Stimulated activated CD8-positive, alpha-beta memory T cell treated with anti-CD3 and anti-CD28 coated beads, Interleukin-7, amount 100 ng/mL, for 1 hour (primary cell): ENCODE data around the gene FBXL14.

Source experiments
- DNase-seq, 2 donors: peaks; one replicate each; pipeline ENCODE4 v3.0.0-alpha.2; 2020; ENCODE audit warnings: low read depth in 2 of 2

The FBXL14 gene

DNA sequence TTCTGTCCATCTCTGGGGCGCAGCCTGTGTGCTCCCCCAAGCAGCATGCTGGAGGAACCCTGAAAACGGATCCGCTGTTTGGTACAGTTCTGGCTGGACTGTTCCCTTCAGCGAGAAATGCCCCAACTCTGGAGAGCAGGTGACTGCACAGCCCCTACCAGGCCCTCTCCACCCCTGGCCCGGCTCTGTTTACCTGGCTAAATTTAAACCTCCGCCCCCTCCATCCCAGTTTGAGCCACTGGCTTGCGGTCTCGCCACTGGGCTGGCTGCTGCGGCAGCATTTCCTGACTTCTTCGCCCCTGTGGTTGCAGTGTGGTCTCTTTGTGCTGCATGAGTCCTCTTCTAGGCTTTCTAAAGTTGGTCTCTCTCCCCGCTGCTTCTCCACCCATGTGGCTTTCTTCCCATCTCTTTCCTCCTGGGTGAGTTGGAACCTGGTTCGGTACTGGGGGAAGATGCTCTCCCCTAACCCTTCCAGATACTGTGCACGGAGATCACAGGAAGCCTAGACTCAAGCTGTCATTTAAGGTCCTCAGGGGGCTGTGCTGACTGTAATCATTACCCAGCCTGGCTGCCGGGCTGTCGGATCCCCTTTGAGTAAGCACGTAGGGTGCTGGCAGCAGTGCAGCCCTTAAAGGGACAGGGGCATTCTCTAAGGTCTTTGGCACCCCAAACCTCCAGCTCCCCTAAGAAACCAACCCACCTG, 60.6 kb downstream of the FBXL14 start:
- no peak for DNase-seq

DNA sequence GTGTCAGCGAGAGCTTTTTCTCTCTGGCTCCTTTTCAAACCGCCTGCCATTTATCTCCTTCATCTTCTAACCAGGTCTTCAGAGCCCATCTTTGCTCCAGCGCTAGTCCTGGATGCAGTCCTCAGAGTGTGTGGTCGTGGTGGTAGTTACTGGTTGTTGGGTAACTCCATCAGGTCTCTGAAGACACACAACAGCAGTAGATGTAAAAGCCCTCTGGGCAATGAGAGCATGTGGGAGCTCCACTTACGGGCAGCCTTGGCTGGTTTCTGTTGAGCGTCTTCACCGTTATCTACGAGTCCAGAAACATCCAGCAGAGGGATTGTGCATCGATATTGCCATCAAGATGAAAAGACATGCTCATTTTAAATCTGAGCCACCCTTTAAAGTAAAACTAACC, 61.2 kb downstream of the FBXL14 start:
- no peak for DNase-seq

- DNase-seq, result no peak
Observed at GRCh38 chr12:1532375-1533165, 61.8 kb downstream of the FBXL14 start.

GRCh38 chr12:1531654-1532374, 62.6 kb downstream of the FBXL14 start:
- no peak for DNase-seq

- no peak for DNase-seq
Observed at GRCh38 chr12:1531153-1531653, 63.2 kb downstream of the FBXL14 start.

GRCh38 chr12:1530592-1531152, 63.7 kb downstream of the FBXL14 start:
- DNase-seq, result no peak

- no peak for DNase-seq
Observed at GRCh38 chr12:1529862-1530591, 64.4 kb downstream of the FBXL14 start.

- DNase-seq, result no peak
Observed at GRCh38 chr12:1529228-1529861, 65.0 kb downstream of the FBXL14 start.

DNA sequence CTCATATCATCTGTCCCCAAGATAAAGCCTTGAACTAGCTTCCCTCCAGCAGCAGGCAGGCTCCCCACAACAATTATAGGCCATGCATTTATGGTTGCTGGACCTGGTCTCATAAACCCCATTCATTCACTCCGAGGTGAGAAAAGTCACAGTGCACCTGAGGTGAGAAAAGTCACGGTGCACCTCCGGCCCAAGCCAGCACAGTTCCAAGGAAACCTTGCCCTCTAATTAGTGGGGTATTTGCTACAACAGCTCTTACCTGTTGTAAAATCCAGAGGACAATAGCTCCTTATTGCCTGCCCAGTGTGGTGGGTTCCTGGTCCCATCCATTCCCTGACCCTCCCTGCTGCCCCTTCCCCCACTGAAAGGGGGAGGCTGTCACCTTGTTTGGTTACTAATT, 65.6 kb downstream of the FBXL14 start:
- no peak for DNase-seq

DNA sequence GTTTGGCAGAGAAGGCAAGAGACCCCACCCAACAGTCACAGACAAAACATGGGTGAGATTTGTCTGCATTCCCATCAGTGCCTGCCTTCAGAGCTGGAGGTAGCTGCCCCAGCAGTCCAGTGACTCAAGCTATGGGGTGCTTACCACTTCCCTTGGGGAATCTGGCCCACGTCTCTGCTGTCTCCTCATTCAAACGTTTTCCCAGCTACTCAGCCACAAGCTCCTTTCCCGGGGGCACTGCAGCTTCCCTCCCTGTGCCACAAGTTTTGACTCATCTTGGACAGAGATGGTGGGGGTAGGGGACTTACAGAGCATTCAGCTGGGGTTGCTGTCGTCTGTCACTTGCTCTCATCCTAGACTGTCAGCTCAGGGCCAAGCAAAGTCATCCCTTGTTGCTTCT, 66.6 kb downstream of the FBXL14 start:
- no peak for DNase-seq

- no peak for DNase-seq
Observed at GRCh38 chr12:1525858-1526257, 68.5 kb downstream of the FBXL14 start.

DNA sequence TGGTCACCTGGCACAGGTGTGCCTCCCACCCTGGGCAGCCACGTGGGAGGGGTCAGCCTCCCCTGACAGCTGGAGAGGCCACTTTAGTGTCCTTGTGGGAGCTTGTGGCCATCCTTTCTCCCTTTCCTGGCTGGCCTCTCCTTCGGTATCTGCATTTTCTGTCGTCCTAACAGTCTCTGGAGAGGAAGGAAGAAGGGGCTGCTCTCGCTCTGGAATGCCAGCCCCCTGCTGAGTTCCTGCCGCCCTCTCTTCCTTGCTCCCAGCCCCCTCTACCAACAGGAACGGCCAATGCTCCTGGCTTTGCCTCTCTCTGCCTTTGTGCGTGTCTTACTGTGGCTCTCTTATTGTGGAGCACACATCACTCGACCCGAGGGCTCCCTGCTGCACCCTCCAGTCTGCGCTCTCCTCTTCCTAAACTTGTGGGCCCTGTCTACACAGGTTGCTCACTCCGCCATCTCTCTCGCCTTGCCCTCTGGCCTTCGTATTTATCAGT, 70.8 kb downstream of the FBXL14 start:
- DNase-seq, result no peak

DNA sequence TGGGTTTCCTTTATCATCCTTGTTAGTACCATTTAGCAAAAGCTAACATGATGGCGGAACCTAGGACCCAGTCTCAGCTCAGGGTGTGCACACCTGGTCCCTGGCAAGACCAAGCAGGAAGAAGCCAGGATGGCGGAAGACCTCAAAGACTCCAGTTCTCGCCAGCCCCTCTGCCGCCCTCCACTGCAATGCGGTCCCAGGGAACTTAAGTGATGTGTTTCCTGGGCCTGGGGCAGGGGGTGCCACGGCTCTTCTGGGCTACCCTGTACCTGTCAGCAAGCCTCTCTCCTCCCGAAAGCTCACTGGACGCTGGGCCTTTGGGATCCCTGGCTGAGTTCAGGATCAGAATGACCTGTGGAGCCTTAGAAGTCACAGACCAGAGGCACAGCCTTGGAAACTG, 71.3 kb downstream of the FBXL14 start:
- DNase-seq, result no peak

- no peak for DNase-seq
Observed at GRCh38 chr12:1519642-1520041, 74.7 kb downstream of the FBXL14 start.

- no peak for DNase-seq
Observed at GRCh38 chr12:1518591-1519516, 75.5 kb downstream of the FBXL14 start.

- no peak for DNase-seq
Observed at GRCh38 chr12:1517734-1518525, 76.5 kb downstream of the FBXL14 start.

- DNase-seq, result no peak
Observed at GRCh38 chr12:1517007-1517406, 77.4 kb downstream of the FBXL14 start.
